IMR-90 (cell line): Measurements from ENCODE around the gene TM4SF4. TPM values are rescaled to one million over a fixed set of nuclear protein-coding genes. Genes with fewer than 3 reads are reported as not detected.
A peak's percentile ranks its signal among the peaks of the same experiment; 100 is the strongest.

Source experiments
- ATAC-seq: fragments of 200-7000 bp; cut with Tn5 transposase; 2 replicates; pipeline ENCODE4 v1.9.1; 2020; ENCODE audit warnings: low read depth, mild to moderate bottlenecking, moderate library complexity
- BruUV-seq: library from RNA; stranded (reverse); fragments of 400-500 nt; replicated peaks from 2 replicates; lab custom pipeline; 2021; lab: Mats Ljungman, UMichigan
- CTCF ChIA-PET: fragments of 300-600 bp; formaldehyde crosslinking; extraction: SDS; loops from one replicate; lab custom pipeline; 2021; ENCODE audit warnings: antibody characterized with exemption; lab: Yijun Ruan, JAX
- POLR2A ChIA-PET: fragments of 300-600 bp; sonication (Branson Sonifier 250); formaldehyde crosslinking; loops from one replicate; lab custom pipeline; 2022; ENCODE audit warnings: antibody characterized with exemption; ENCODE audit not compliant: unreplicated experiment; lab: Charles Lee
- DNase-seq: peaks from one replicate; pipeline ENCODE4 v3.0.0; 2013
- H2AFZ ChIP-seq: replicated peaks from 2 replicates; pipeline ENCODE3; 2013; ENCODE audit warnings: low read length, mild to moderate bottlenecking; ENCODE audit not compliant: poor library complexity
- H2AK5ac ChIP-seq: 2 replicates; pipeline ENCODE4 v1.6.1; 2013; ENCODE audit warnings: low read depth, low read length, inconsistent platforms
- H2AK9ac ChIP-seq: replicated peaks from 2 replicates; pipeline ENCODE3; 2013; ENCODE audit warnings: mild to moderate bottlenecking, low read depth, low read length, moderate library complexity; ENCODE audit not compliant: poor library complexity
- H2BK120ac ChIP-seq: 2 replicates; pipeline ENCODE4 v1.6.1; 2013; ENCODE audit warnings: low read depth, low read length, inconsistent platforms
- H2BK15ac ChIP-seq: 3 replicates; pipeline ENCODE4 v1.6.1; 2013; ENCODE audit warnings: low read depth, low read length, inconsistent platforms
- H2BK20ac ChIP-seq: 2 replicates; pipeline ENCODE4 v1.6.1; 2013; ENCODE audit warnings: low read depth, mild to moderate bottlenecking, inconsistent platforms, low read length, moderate library complexity
- H2BK5ac ChIP-seq: 2 replicates; pipeline ENCODE4 v1.6.1; 2013; ENCODE audit warnings: mild to moderate bottlenecking, low read depth, low read length, inconsistent platforms; ENCODE audit not compliant: poor library complexity, severe bottlenecking
- H3K14ac ChIP-seq: replicated peaks from 2 replicates; pipeline ENCODE4 v1.6.1; 2013; ENCODE audit warnings: low read depth, low read length, inconsistent platforms
- H3K18ac ChIP-seq: 2 replicates; pipeline ENCODE4 v1.6.1; 2013; ENCODE audit warnings: low read depth, low read length, control low read depth
- H3K23ac ChIP-seq: 2 replicates; pipeline ENCODE4 v1.6.1; 2013; ENCODE audit warnings: low read depth, low read length, inconsistent platforms
- H3K27ac ChIP-seq: 2 replicates; pipeline ENCODE4 v1.5.1; 2013; ENCODE audit warnings: mild to moderate bottlenecking, control low read depth, low read length; ENCODE audit not compliant: insufficient read depth
- H3K27me3 ChIP-seq: 2 replicates; pipeline ENCODE4 v1.6.1; 2013; ENCODE audit warnings: low read length; ENCODE audit not compliant: control insufficient read depth, insufficient read depth
- H3K36me3 ChIP-seq: 2 replicates; pipeline ENCODE4 v1.6.1; 2013; ENCODE audit warnings: low read length, mixed read lengths; ENCODE audit not compliant: control insufficient read depth, insufficient read depth
- H3K4ac ChIP-seq: 2 replicates; pipeline ENCODE4 v1.6.1; 2013; ENCODE audit warnings: low read depth, low read length, inconsistent platforms
- H3K4me1 ChIP-seq: 2 replicates; pipeline ENCODE4 v1.6.1; 2013; ENCODE audit warnings: low read length, mixed read lengths; ENCODE audit not compliant: control insufficient read depth, insufficient read depth
- H3K4me2 ChIP-seq: 2 replicates; pipeline ENCODE4 v1.6.1; 2013; ENCODE audit warnings: low read depth, mild to moderate bottlenecking, control low read depth, low read length, moderate library complexity
- H3K4me3 ChIP-seq: 2 replicates; pipeline ENCODE4 v1.5.1; 2013; ENCODE audit warnings: low read depth, mild to moderate bottlenecking, control low read depth, low read length, moderate library complexity; ENCODE audit not compliant: insufficient read depth
- H3K56ac ChIP-seq: 2 replicates; pipeline ENCODE4 v1.6.1; 2013; ENCODE audit warnings: low read length, inconsistent platforms; ENCODE audit not compliant: insufficient read depth; ENCODE audit errors: extremely low read depth
- H3K79me1 ChIP-seq, 2 experiments: 2 replicates each; pipeline ENCODE4 v1.6.1; 2013; ENCODE audit warnings: low read length in 2 of 2, inconsistent platforms in 1 of 2, low read depth in 1 of 2
- H3K9ac ChIP-seq: 2 replicates; pipeline ENCODE4 v1.6.1; 2013; ENCODE audit warnings: low read depth, low read length, control low read depth
- H3K9me1 ChIP-seq: 2 replicates; pipeline ENCODE4 v1.6.1; 2013; ENCODE audit warnings: low read length, inconsistent platforms; ENCODE audit not compliant: insufficient read depth
- H3K9me3 ChIP-seq: 2 replicates; pipeline ENCODE4 v1.6.1; 2013; ENCODE audit warnings: low read length; ENCODE audit not compliant: control insufficient read depth, insufficient read depth
- H4K20me1 ChIP-seq: 2 replicates; pipeline ENCODE4 v1.6.1; 2013; ENCODE audit warnings: low read length, inconsistent platforms; ENCODE audit not compliant: insufficient read depth
- H4K5ac ChIP-seq: 2 replicates; pipeline ENCODE4 v1.6.1; 2013; ENCODE audit warnings: mild to moderate bottlenecking, low read depth, low read length, control low read depth
- H4K8ac ChIP-seq, 2 experiments: 2 replicates each; pipeline ENCODE4 v1.6.1; 2013; ENCODE audit warnings: low read depth in 2 of 2, low read length in 2 of 2, control low read depth in 1 of 2, inconsistent platforms in 1 of 2
- H4K91ac ChIP-seq: 2 replicates; pipeline ENCODE4 v1.6.1; 2013; ENCODE audit warnings: low read depth, low read length, inconsistent platforms; ENCODE audit not compliant: insufficient read depth
- CEBPB ChIP-seq: IDR thresholded peaks from 2 replicates; pipeline ENCODE4 v1.6.1; 2012; ENCODE audit warnings: low read depth, low read length, improper control_type of control experiment
- FOS ChIP-seq: fragments of 150-350 bp; IDR thresholded peaks from 2 replicates; pipeline ENCODE4 v1.6.1; 2016; ENCODE audit warnings: low read depth, low read length
- MAFK ChIP-seq: IDR thresholded peaks from 2 replicates; pipeline ENCODE4 v1.6.1; 2012; ENCODE audit warnings: low read depth, low read length, improper control_type of control experiment
- MAZ ChIP-seq: IDR thresholded peaks from 2 replicates; pipeline ENCODE4 v1.6.1; 2012; ENCODE audit warnings: low read depth, mild to moderate bottlenecking, low read length, improper control_type of control experiment, moderate library complexity, borderline replicate concordance
- MXI1 ChIP-seq: IDR thresholded peaks from 2 replicates; pipeline ENCODE4 v1.6.1; 2012; ENCODE audit warnings: low read depth, mild to moderate bottlenecking, low read length, moderate library complexity, borderline replicate concordance
- NFE2L2 ChIP-seq: fragments of 150-350 bp; IDR thresholded peaks from 2 replicates; pipeline ENCODE4 v1.6.1; 2016; ENCODE audit warnings: low read depth, mild to moderate bottlenecking, low read length
- POLR2A ChIP-seq: IDR thresholded peaks from 2 replicates; pipeline ENCODE4 v1.6.1; 2012; ENCODE audit warnings: mild to moderate bottlenecking, low read depth, low read length
- RCOR1 ChIP-seq: IDR thresholded peaks from 2 replicates; pipeline ENCODE4 v1.6.1; 2012; ENCODE audit warnings: mild to moderate bottlenecking, low read length, improper control_type of control experiment; ENCODE audit not compliant: insufficient replicate concordance
- RFX5 ChIP-seq: IDR thresholded peaks from 2 replicates; pipeline ENCODE4 v1.8.0; 2012; ENCODE audit warnings: low read depth, mild to moderate bottlenecking, low read length, moderate library complexity
- USF2 ChIP-seq: fragments of 150-350 bp; IDR thresholded peaks from 2 replicates; pipeline ENCODE4 v1.6.1; 2017; ENCODE audit warnings: mild to moderate bottlenecking, antibody characterized with exemption, low read length, low read depth
- WGBS, 2 experiments: methylation state at CpG; one replicate each; pipeline versions ENCODE4 v1.1.5 to v1.1.7; 2013; ENCODE audit warnings: missing lambda C conversion rate in 2 of 2; ENCODE audit not compliant: insufficient read length in 1 of 2; ENCODE audit errors: extremely low coverage in 2 of 2; 5-methylcytosine and 5-hydroxymethylcytosine counted together
- dilution Hi-C: fragments of 300-500 bp; cut with HindIII; formaldehyde crosslinking; loops from one replicate; pipeline ENCODE4 v1.14.3; 2018; ENCODE audit warnings: low sequenced_read_pairs; ENCODE audit not compliant: unreplicated experiment
- in situ Hi-C: fragments of 300-500 bp; cut with MboI; formaldehyde crosslinking; loops from 3 replicates; pipeline ENCODE4 v1.14.3; 2019; ENCODE audit warnings: low sequenced_read_pairs, inconsistent platforms, mixed read lengths
- intact Hi-C: fragments of 100-400 bp; cut with micrococcal nuclease; formaldehyde crosslinking; loops from 2 replicates; pipeline ENCODE4 v1.10.0; 2022
- polyA plus RNA-seq, 3 experiments: library from polyadenylated mRNA; depleted of rRNA; stranded (reverse); fragments of >200 nt; gene quantifications; 2 replicates each; pipeline ENCODE4 v1.2.3, GENCODE V29; 2012; ENCODE audit warnings: low replicate concordance in 1 of 3
- total RNA-seq: library from RNA; depleted of rRNA; stranded (reverse); fragments of >200 nt; gene quantifications from 2 replicates; pipeline ENCODE4 v1.2.3, GENCODE V29; 2012

Gene TM4SF4
- total and polyA plus RNA-seq, 2 of the 4 experiments (the other 2 are of a cell fraction), result 0.60 to 1.6 TPM

- BruUV-seq, result no TSS peak
- CTCF ChIA-PET, result no interaction called here
- H3K56ac ChIP-seq, result no peak overlapping the region
- no peak overlapping the region for H3K4me2 ChIP-seq
- H3K27me3 ChIP-seq, result no peaks in the 10 kb centered on the region
- H2BK5ac ChIP-seq, result no peak overlapping the region
- no peak overlapping the region for H3K9ac ChIP-seq
- dilution Hi-C loops, result no loop called here
- no peaks in the 10 kb centered on the region for H3K36me3 ChIP-seq
- no peak overlapping the region for H4K5ac ChIP-seq
- no peak overlapping the region for H3K27ac ChIP-seq
- H2AK5ac ChIP-seq, result peak overlapping the region; percentile 96
- peak overlapping the region; percentile 15; the same call in 2 of the 3 replicates for H2BK15ac ChIP-seq
- H2BK20ac ChIP-seq, result peak overlapping the region; percentile 99; the same call in 1 of the 2 replicates
- H3K9me1 ChIP-seq, result peaks cover 16% of the 10 kb centered on the region
- H4K91ac ChIP-seq, result no peak overlapping the region
- no peak for TF ChIP-seq RCOR1
- TF ChIP-seq CEBPB, result no peak
- TF ChIP-seq MAFK, result no peak
- TF ChIP-seq POLR2A, result no peak
- no peak for TF ChIP-seq MAZ
- no peak for TF ChIP-seq MXI1
- no peak for TF ChIP-seq USF2
- no peak for TF ChIP-seq NFE2L2
- TF ChIP-seq FOS, result no peak
- no peak for TF ChIP-seq RFX5
- H3K9me3 ChIP-seq, result no peaks in the 10 kb centered on the region
- H3K4ac ChIP-seq, result peak overlapping the region; percentile 50; the same call in 1 of the 2 replicates
- intact Hi-C loops, result no loop called here
- in situ Hi-C loops, result no loop called here
- DNase-seq (no peak), ATAC-seq (no peak)
- POLR2A ChIA-PET, result no interaction called here
- no peak overlapping the region for H2AFZ ChIP-seq
- no peak overlapping the region for H3K23ac ChIP-seq
- H3K18ac ChIP-seq, result no peak overlapping the region
- peak overlapping the region; percentile 98; the same call in 1 of the 2 replicates for H2BK120ac ChIP-seq
- H3K14ac ChIP-seq, result no peak overlapping the region
- peaks cover 23% of the 10 kb centered on the region for H3K4me1 ChIP-seq
- H4K20me1 ChIP-seq, result no peaks in the 10 kb centered on the region
- no peak overlapping the region for H4K8ac ChIP-seq
- no peak overlapping the region for H2AK9ac ChIP-seq
- H3K79me1 ChIP-seq, result 0 out of 4 replicates have a peak, but pooled peaks cover 0 to 5% of the 10 kb centered on the region in 2 experiments
- WGBS, 2 experiments, result 98% methylated on average over 10 of the region's 18 CpGs; no CpG with 5 or more reads in 1 of the 2 experiments
- H3K4me3 ChIP-seq, result no peak overlapping the region
These were observed 10.6 kb upstream of the TM4SF4 start for GRCh38 chr3:149463921-149464320.
